Omental fat pad (tissue), 4 donors: ENCODE measurements around the gene TEAD2. TPM values are rescaled to one million over a fixed set of nuclear protein-coding genes. Genes with fewer than 3 reads are reported as not detected.

ENCODE experiments used
- ATAC-seq: fragments of 150-250 bp; one replicate; pipeline ENCODE4 v1.9.1; 2016; ENCODE audit warnings: mild to moderate bottlenecking, moderate library complexity; ENCODE audit not compliant: low FRiP score
- DNase-seq: peaks from one replicate; pipeline ENCODE4 v3.0.0-alpha.2; 2019; ENCODE audit warnings: low spot score
- total RNA-seq, 4 donors: library from RNA; depleted of rRNA; stranded (reverse); fragments of >200 nt; gene quantifications; one replicate each; pipeline ENCODE4 v1.1.0, GENCODE V29; 2016
- TF ChIP-seq, protein P1 (sequence below), 3 donors: fragments of 450-650 bp; IDR thresholded peaks; one replicate each; pipeline ENCODE4 v1.5.1; 2016 to 2017; ENCODE audit warnings: antibody characterized with exemption in 3 of 3, mild to moderate bottlenecking in 3 of 3, moderate library complexity in 2 of 3

Gene TEAD2
- total RNA-seq, 4 donors from 2014 or later, result 19.9 to 35.0 (median 26.1) TPM

DNA sequence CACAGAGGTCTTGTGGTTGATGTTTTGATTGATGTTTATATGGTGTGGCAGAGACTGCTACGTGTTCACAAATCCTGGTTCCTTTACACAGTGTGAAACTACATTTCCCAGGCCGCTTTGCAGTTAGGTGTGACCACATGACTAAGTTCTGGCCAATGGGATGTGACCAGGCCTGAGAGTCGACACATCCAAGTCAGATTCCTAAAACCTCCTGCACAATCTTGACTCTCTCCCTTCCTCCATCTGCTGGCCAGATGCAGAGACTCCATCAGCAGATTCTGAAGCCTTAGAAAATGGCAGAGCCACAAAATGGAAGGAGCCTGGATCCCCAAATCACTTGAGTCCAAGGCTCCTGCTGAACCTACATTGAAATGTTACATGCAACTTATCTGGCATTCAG is 14.4 kb downstream of the TEAD2 start:
- DNase-seq, result no peak
- TF ChIP-seq, protein P1, sequence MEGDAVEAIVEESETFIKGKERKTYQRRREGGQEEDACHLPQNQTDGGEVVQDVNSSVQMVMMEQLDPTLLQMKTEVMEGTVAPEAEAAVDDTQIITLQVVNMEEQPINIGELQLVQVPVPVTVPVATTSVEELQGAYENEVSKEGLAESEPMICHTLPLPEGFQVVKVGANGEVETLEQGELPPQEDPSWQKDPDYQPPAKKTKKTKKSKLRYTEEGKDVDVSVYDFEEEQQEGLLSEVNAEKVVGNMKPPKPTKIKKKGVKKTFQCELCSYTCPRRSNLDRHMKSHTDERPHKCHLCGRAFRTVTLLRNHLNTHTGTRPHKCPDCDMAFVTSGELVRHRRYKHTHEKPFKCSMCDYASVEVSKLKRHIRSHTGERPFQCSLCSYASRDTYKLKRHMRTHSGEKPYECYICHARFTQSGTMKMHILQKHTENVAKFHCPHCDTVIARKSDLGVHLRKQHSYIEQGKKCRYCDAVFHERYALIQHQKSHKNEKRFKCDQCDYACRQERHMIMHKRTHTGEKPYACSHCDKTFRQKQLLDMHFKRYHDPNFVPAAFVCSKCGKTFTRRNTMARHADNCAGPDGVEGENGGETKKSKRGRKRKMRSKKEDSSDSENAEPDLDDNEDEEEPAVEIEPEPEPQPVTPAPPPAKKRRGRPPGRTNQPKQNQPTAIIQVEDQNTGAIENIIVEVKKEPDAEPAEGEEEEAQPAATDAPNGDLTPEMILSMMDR (IDR thresholded peaks at IDR 0.05), result no peak
- ATAC-seq, result peak; percentile 29

DNA sequence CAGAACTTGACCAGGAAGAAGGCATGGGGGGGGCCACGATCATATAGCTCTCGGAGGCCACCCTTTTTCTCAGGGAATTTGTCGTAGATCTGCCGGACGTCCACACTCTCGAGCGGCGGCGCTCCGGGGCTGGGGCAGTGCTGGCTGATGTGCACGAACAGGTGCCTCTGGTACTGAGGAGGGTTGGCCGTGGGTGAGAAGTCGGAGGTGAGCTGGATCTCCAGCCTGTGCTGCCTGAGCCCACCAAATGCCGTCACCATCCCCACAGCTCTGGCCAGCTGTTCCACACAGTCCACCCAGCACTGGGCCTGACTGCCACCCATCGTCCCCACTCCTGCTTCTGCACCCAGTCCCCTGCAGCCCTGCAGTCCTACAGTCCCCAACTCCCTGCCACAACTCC is 15.0 kb downstream of the TEAD2 start:
- DNase-seq (no peak), ATAC-seq (no peak)
- TF ChIP-seq, protein P1 (IDR thresholded peaks at IDR 0.05), result no peak

DNA sequence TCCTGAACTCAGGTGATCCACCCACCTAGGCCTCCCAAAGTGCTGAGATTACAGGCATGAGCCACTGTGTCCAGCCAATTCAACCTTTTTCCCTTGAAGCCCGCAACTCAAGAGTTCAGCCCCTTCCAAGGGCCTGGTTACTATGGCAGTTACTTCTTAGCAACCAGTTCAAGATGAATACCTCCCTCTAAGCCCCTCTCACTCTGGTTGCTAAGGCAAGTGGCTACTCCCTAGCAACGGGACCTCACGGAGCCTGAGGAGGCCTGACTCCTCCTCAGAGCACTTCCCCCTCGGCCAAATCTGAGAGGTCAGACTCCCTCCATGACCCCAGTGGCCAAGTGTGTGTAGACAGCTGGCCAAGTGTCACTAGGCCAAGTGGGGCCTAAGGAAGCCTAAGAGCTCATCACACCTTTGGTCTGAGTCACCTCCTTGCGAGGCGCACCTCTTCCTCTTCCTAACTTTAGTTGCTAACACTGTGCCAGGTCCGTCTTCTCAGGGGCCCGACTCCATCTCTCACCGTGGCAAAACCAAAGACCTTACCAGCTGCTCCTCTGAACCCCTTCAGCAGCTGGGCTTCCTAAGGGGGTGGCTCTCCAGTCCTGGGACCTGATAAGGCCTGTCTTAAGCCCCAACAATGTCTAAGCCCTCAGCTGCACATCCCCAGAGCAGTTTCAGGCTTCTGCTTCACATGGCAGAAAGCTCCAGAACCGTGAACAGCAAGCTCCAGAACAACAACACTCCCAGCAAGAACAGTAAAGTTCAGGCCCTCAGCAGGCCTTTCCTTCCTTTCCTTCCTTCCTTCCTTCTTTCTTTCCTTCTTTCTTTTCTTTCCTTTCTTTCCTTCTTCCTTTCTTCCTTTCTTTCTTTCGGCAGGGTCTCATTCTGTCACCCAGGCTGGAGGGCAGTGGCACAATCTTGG is 17.5 kb downstream of the TEAD2 start:
- ATAC-seq (no peak), DNase-seq (no peak)
- TF ChIP-seq, protein P1 (IDR thresholded peaks at IDR 0.05), result no peak

DNA sequence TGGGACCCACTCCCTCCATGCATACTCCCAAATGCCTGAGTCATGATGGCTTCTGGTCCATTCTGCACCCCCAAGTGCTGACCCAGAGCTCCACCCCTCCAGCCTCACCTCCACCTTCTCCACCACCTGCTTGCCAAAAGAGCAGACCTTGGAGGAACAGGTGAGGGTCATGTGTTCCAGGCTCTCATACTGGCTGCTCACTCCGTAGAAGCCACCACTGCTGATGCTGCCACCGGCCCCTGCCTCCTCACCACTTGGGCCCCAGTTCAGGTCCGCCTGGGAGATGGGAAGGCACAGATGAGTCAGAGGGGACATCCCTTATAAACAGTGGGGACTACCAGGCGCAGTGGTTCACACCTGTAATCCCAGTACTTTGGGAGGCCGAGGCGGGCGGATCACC is 19.1 kb downstream of the TEAD2 start:
- ATAC-seq, result no peak
- TF ChIP-seq, protein P1 (IDR thresholded peaks at IDR 0.05), result no peak
- no peak for DNase-seq

DNA sequence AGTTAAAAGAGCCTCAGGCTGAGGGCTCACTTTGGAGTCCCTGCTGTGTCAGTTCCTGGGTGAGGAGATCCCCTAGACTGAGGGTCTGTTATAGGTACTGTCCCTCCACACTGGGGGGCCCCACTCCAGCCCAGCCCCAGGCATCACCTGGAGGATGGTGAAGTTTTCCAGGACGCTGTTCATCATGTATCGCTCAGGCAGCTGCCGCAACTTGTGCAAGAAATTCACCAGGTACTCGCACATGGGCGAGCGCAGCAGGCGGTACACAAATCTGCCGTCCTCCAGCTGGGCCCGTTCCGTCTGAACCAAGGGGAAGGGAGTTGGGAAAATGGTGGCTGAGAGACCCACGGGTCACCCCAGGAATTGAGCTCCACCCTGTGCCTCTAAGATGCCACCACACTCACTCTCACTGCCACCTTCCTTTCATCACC is 19.9 kb downstream of the TEAD2 start:
- no peak for DNase-seq
- TF ChIP-seq, protein P1 (IDR thresholded peaks at IDR 0.05), result no peak
- no peak for ATAC-seq

DNA sequence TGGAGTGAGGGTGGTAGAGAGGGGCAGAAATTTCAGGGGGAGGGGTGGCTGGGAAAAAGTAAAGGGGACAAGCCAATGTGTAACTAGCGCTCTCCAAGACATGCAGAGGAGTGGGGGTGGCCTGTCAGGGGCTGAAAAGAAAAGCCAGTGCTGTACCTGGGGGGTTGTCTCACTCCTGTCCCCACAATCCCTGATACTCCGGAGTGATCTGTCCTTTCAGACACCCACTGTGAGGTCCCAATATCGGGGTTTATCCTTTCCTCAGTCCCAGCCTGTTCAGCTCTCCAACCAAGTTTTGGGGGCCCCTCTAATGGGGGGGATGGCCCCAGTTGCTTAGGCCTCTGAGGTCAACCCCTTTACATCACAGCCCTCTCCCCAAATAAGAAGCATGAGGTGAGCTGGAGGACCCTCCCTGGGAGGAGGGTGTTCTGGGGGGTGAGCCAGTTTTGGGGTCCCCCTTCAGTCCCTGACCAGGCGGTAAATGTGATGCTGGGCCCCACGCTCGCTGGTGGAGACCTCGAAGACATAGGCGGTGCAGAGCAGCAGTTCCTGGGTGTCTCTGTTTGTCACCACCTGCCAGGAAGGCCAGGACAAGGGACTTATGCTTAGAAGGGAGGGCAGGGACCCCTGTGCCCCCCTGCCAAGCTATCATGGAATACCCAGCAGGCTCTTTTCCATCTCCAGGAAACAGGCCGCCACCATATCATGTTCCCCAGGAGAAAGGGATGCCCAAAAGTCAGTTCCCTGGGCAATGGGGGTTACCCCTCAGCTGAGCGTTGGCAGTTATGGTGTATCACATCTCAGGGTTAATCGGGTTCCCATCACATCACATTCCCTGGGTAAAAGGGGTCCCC is 21.1 kb downstream of the TEAD2 start:
- ATAC-seq (no peak), DNase-seq (no peak)
- TF ChIP-seq, protein P1 (IDR thresholded peaks at IDR 0.05), result no peak
